Measurements from ENCODE around the gene ABCA7. TPM values are rescaled to one million over a fixed set of nuclear protein-coding genes. Genes with fewer than 3 reads are reported as not detected.
A peak's percentile ranks its signal among the peaks of the same experiment; 100 is the strongest.

The ABCA7 gene
- total RNA-seq, 1 experiment from 2014 or later, result 91.4 TPM

DNA sequence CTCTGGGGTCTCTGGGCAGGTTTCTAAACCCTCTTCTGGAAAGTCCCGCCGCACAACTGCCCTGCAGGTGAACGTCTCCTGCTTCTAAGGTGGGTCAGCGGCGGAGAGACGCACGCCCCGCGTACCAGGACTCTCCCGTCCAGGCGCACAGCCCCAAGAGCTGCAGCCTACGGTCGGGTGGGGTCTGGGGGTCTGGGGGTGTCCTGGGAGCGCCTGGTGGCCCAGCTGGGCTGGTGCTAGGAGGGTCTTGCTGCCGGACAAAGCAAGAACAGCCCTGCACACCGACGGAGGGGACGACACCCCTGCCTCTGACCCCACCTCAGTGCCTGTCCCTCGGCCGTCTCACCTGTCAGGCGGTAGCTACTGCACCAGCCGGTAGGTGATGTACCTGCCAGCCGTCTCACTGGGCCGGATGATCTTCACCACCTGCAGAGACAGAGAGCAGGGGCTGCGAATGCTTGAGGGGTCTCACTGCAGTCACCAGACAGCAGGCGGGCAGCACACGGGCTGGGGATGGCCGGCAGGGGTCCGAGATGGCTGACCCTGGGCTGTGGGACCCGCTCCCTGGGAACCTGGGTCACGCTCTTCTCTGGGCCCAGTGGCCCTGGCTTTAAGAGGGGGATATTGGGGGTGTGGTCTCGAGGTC, 49.3 kb downstream of the ABCA7 start:
- no peaks in the 10 kb centered on the region for H3K9me2 ChIP-seq (ENCODE audit: insufficient read depth)
- CTCF ChIA-PET, result no interaction called here
- intact Hi-C loops (cut with micrococcal nuclease), result no loop called here
- TF ChIP-seq SIN3A (IDR thresholded peaks at IDR 0.05; ENCODE audit: low read depth) (no peak), CEBPB (IDR thresholded peaks at IDR 0.05; ENCODE audit: low read depth) (no peak), POLR2AphosphoS5 (IDR thresholded peaks at IDR 0.05; ENCODE audit: low read depth, low read length) (no peak), ZFX (IDR thresholded peaks at IDR 0.05) (no peak), RAD21 (IDR thresholded peaks at IDR 0.05; ENCODE audit: low read depth) (no peak), ZNF274 (IDR thresholded peaks at IDR 0.05; ENCODE audit: low read depth, low read length) (no peak), EZH2 (IDR thresholded peaks at IDR 0.05) (no peak), EZH2phosphoT487 (IDR thresholded peaks at IDR 0.05; ENCODE audit: borderline replicate concordance) (no peak), ELF1 (IDR thresholded peaks at IDR 0.05; ENCODE audit: borderline replicate concordance, low read depth) (no peak), CBX3 (IDR thresholded peaks at IDR 0.05; ENCODE audit: low read depth) (no peak), FOSL1 (IDR thresholded peaks at IDR 0.05; ENCODE audit: low read depth) (no peak), JUND (IDR thresholded peaks at IDR 0.05) (no peak), SP1 (IDR thresholded peaks at IDR 0.05; ENCODE audit: low read depth) (no peak), TCF7L2 (IDR thresholded peaks at IDR 0.05; ENCODE audit: borderline replicate concordance, extremely low read depth, insufficient read depth, insufficient read length) (no peak), POLR2A (IDR thresholded peaks at IDR 0.05; ENCODE audit: borderline replicate concordance, extremely low read depth, insufficient read depth, insufficient read length) (no peak)
- TF ChIP-seq, protein P1, sequence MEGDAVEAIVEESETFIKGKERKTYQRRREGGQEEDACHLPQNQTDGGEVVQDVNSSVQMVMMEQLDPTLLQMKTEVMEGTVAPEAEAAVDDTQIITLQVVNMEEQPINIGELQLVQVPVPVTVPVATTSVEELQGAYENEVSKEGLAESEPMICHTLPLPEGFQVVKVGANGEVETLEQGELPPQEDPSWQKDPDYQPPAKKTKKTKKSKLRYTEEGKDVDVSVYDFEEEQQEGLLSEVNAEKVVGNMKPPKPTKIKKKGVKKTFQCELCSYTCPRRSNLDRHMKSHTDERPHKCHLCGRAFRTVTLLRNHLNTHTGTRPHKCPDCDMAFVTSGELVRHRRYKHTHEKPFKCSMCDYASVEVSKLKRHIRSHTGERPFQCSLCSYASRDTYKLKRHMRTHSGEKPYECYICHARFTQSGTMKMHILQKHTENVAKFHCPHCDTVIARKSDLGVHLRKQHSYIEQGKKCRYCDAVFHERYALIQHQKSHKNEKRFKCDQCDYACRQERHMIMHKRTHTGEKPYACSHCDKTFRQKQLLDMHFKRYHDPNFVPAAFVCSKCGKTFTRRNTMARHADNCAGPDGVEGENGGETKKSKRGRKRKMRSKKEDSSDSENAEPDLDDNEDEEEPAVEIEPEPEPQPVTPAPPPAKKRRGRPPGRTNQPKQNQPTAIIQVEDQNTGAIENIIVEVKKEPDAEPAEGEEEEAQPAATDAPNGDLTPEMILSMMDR (IDR thresholded peaks at IDR 0.05 in 2 of 3, conservative IDR thresholded peaks at IDR 0.05 in 1 of 3; ENCODE audit: borderline replicate concordance in 1 of 3, insufficient read depth in 1 of 3, low read depth in 2 of 3, low read length in 2 of 3), result no peak
- TF ChIP-seq, protein P2, sequence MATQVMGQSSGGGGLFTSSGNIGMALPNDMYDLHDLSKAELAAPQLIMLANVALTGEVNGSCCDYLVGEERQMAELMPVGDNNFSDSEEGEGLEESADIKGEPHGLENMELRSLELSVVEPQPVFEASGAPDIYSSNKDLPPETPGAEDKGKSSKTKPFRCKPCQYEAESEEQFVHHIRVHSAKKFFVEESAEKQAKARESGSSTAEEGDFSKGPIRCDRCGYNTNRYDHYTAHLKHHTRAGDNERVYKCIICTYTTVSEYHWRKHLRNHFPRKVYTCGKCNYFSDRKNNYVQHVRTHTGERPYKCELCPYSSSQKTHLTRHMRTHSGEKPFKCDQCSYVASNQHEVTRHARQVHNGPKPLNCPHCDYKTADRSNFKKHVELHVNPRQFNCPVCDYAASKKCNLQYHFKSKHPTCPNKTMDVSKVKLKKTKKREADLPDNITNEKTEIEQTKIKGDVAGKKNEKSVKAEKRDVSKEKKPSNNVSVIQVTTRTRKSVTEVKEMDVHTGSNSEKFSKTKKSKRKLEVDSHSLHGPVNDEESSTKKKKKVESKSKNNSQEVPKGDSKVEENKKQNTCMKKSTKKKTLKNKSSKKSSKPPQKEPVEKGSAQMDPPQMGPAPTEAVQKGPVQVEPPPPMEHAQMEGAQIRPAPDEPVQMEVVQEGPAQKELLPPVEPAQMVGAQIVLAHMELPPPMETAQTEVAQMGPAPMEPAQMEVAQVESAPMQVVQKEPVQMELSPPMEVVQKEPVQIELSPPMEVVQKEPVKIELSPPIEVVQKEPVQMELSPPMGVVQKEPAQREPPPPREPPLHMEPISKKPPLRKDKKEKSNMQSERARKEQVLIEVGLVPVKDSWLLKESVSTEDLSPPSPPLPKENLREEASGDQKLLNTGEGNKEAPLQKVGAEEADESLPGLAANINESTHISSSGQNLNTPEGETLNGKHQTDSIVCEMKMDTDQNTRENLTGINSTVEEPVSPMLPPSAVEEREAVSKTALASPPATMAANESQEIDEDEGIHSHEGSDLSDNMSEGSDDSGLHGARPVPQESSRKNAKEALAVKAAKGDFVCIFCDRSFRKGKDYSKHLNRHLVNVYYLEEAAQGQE (IDR thresholded peaks at IDR 0.05; ENCODE audit: low read depth), result no peak
- TF ChIP-seq, protein P3, sequence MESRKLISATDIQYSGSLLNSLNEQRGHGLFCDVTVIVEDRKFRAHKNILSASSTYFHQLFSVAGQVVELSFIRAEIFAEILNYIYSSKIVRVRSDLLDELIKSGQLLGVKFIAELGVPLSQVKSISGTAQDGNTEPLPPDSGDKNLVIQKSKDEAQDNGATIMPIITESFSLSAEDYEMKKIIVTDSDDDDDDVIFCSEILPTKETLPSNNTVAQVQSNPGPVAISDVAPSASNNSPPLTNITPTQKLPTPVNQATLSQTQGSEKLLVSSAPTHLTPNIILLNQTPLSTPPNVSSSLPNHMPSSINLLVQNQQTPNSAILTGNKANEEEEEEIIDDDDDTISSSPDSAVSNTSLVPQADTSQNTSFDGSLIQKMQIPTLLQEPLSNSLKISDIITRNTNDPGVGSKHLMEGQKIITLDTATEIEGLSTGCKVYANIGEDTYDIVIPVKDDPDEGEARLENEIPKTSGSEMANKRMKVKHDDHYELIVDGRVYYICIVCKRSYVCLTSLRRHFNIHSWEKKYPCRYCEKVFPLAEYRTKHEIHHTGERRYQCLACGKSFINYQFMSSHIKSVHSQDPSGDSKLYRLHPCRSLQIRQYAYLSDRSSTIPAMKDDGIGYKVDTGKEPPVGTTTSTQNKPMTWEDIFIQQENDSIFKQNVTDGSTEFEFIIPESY (IDR thresholded peaks at IDR 0.05; ENCODE audit: extremely low read depth, insufficient replicate concordance, low read length), result no peak
- TF ChIP-seq, protein P4, sequence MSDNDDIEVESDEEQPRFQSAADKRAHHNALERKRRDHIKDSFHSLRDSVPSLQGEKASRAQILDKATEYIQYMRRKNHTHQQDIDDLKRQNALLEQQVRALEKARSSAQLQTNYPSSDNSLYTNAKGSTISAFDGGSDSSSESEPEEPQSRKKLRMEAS (IDR thresholded peaks at IDR 0.05), result no peak
- no peaks in the 10 kb centered on the region for H3K9me3 ChIP-seq (ENCODE audit: control insufficient read depth in 1 of 2, insufficient read depth in 1 of 2, low read depth in 1 of 2, low read length in 2 of 2)
- RAD21 ChIA-PET (ENCODE audit: low non-redundant PET in 1 of 2, low total read pairs in 2 of 2, uncharacterized antibody in 2 of 2, unreplicated experiment in 2 of 2), result no interaction called here
- no TSS peak for BruUV-seq (replicated peaks)
- H2AFZ ChIP-seq (ENCODE audit: low read depth, low read length, poor library complexity, severe bottlenecking), result no peak overlapping the region
- H3K79me2 ChIP-seq (ENCODE audit: insufficient read depth, low read length), result peaks cover 37% of the 10 kb centered on the region
- no peaks in the 10 kb centered on the region for H3K27me3 ChIP-seq (ENCODE audit: insufficient read depth, low read length)
- H3K27ac ChIP-seq (ENCODE audit: low read depth, low read length), result peak overlapping the region; percentile 10; the same call in 1 of the 2 replicates
- POLR2A ChIA-PET, result interaction anchor here (1.1 kb wide), 1 partner anchor 25 kb away, joined by 3 read pairs; no protein-coding TSS in a partner anchor
- no peak for DNase-seq (ENCODE audit: low read depth, low spot score)
- H3K4me2 ChIP-seq (ENCODE audit: low read length), result no peak overlapping the region
- H3K4me3 ChIP-seq (replicated peaks in 1 of 2; ENCODE audit: low read depth in 1 of 2, low read length in 2 of 2), result no peak overlapping the region
- no peaks in the 10 kb centered on the region; the same call in 1 of the 2 replicates for H4K20me1 ChIP-seq (ENCODE audit: insufficient read depth)
- H3K4me1 ChIP-seq (ENCODE audit: control insufficient read depth in 1 of 2, insufficient read depth in 2 of 2, low read length in 2 of 2), result peaks cover 7 to 10% of the 10 kb centered on the region in 2 experiments; a peak in 3 of 4 replicates
- H3K36me3 ChIP-seq (ENCODE audit: control insufficient read depth in 1 of 2, insufficient read depth in 2 of 2, low read length in 2 of 2), result peaks cover 24 to 52% of the 10 kb centered on the region in 2 experiments; a peak in 3 of 4 replicates
- ATAC-seq, result no peak
- no peak overlapping the region for H3K9ac ChIP-seq (ENCODE audit: low read length)

Data from HCT116 (cell line).